Measurements from ENCODE around the gene IRF8.

DNA sequence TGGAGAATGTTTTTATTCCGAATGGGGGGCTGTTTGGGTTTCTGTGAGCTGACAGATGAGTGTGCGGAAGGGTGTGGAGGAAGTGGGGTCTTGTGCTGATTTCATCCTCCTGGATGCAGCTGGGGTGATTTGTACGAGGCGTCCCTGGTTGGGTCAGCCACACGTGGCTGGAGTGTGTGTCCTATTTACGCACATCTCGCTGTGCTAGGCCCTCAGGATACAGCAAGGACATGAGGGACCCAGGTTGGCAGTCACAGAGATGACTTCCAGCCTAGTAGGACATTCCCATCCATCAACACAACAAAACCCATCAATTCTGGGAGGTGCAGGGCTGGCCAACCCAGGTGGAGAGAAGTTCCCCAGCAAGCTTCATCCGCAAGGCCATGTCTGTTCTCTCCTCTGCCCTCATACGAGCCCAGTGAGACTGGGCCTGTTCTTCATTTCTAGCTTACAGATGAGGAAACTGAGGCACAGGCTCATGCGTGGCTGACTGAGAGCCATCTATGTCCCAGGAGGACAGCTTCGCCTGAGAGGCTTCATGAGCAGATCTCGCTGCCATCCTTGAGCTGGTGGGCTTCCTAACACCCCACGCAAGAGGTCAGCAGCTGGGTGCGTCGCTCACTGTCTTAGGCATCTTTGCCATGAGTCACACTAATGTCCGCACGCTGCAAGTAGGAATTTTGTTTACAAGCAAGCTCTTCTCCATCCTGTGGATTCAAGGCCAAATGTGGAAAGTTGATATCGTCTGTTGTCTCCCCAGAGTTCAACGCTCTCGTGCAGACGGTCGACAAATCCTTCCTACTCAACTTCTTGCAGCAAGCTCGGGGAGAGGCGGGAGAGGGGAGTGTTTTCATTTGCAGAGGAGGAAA, 24.4 kb downstream of the IRF8 start:
- TF ChIP-seq, protein P1, sequence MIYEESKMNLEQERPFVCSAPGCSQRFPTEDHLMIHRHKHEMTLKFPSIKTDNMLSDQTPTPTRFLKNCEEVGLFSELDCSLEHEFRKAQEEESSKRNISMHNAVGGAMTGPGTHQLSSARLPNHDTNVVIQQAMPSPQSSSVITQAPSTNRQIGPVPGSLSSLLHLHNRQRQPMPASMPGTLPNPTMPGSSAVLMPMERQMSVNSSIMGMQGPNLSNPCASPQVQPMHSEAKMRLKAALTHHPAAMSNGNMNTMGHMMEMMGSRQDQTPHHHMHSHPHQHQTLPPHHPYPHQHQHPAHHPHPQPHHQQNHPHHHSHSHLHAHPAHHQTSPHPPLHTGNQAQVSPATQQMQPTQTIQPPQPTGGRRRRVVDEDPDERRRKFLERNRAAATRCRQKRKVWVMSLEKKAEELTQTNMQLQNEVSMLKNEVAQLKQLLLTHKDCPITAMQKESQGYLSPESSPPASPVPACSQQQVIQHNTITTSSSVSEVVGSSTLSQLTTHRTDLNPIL (CRISPR knock-in tag; IDR thresholded peaks at IDR 0.05; ENCODE audit: low read depth), result no peak
- TF ChIP-seq TOX (CRISPR knock-in tag; IDR thresholded peaks at IDR 0.05; ENCODE audit: borderline replicate concordance), result no peak
- no peak for TF ChIP-seq PPARA (CRISPR knock-in tag; IDR thresholded peaks at IDR 0.05; ENCODE audit: borderline replicate concordance)
